SIG-M5 (cell line): ENCODE results near the gene GUCY2D.
"Not testable (repeated sequence)": the region's sequence is repeated elsewhere in the genome, so short reads cannot be mapped to it uniquely, and the experiment has no call there.

Source experiments
- DNase-seq: peaks from one replicate; lab custom pipeline; 2025; lab: John Stamatoyannopoulos, UW

The GUCY2D gene

GRCh38 chr17:8016632-8017424 lies 14.4 kb downstream of the GUCY2D start:
- no peak for DNase-seq

- DNase-seq, result no peak
Measured at GRCh38 chr17:8018436-8018835, 16.0 kb downstream of the GUCY2D start.

GRCh38 chr17:8019166-8019565 lies 16.8 kb downstream of the GUCY2D start:
- DNase-seq, result no peak

- DNase-seq, result no peak
Measured at GRCh38 chr17:8019665-8020650, 17.5 kb downstream of the GUCY2D start.

GRCh38 chr17:8020776-8021564 lies 18.6 kb downstream of the GUCY2D start:
- DNase-seq, result no peak

- DNase-seq, result no peak
Measured at GRCh38 chr17:8021565-8022359, 19.3 kb downstream of the GUCY2D start.

- no peak for DNase-seq
Measured at GRCh38 chr17:8022360-8023003, 20.1 kb downstream of the GUCY2D start.

GRCh38 chr17:8024161-8024560 lies 21.7 kb downstream of the GUCY2D start:
- DNase-seq, result not testable (repeated sequence)

- DNase-seq, result no peak
Measured at GRCh38 chr17:8025176-8025911, 22.9 kb downstream of the GUCY2D start.

- no peak for DNase-seq
Measured at GRCh38 chr17:8029121-8029520, 26.7 kb downstream of the GUCY2D start.

- no peak for DNase-seq
Measured at GRCh38 chr17:8031261-8031661, 28.8 kb downstream of the GUCY2D start.

- no peak for DNase-seq
Measured at GRCh38 chr17:8031950-8032349, 29.5 kb downstream of the GUCY2D start.

GRCh38 chr17:8032442-8032841 lies 30.0 kb downstream of the GUCY2D start:
- DNase-seq, result no peak

- DNase-seq, result no peak
Measured at GRCh38 chr17:8038954-8039610, 36.7 kb downstream of the GUCY2D start, which contains the start of gene ALOX15B. ALOX15B (plus strand) TSS chr17:8039059; CDS start chr17:8039156, 97 bp downstream.

- DNase-seq, result no peak
Measured at GRCh38 chr17:8039611-8040168, 37.3 kb downstream of the GUCY2D start.

- no peak for DNase-seq
Measured at GRCh38 chr17:8041249-8041928, 39.0 kb downstream of the GUCY2D start.

GRCh38 chr17:8041979-8042378 lies 39.6 kb downstream of the GUCY2D start:
- DNase-seq, result no peak
